Endothelial cell of umbilical vein (primary cell): Measurements from ENCODE around the gene PLCH1.

Experiments
- CTCF ChIP-seq, 2 donors: IDR thresholded peaks; 1 replicate in 1 of 2; 2 replicates in 1 of 2; pipeline ENCODE4 v1.5.1; 2011; ENCODE audit warnings: low read length in 2 of 2, mild to moderate bottlenecking in 2 of 2, moderate library complexity in 2 of 2, control low read depth in 1 of 2, inconsistent platforms in 1 of 2, low read depth in 1 of 2; ENCODE audit not compliant: insufficient read depth in 1 of 2; ENCODE audit errors: extremely low read depth in 1 of 2
- EZH2 ChIP-seq: IDR thresholded peaks from 2 replicates; pipeline ENCODE4 v1.6.1; 2012; ENCODE audit warnings: borderline replicate concordance, low read depth, mild to moderate bottlenecking, moderate library complexity, low read length, inconsistent platforms; ENCODE audit not compliant: severe bottlenecking
- JUN ChIP-seq: IDR thresholded peaks from 2 replicates; pipeline ENCODE4 v1.6.1; 2011; ENCODE audit warnings: borderline replicate concordance, low read depth; ENCODE audit not compliant: insufficient read length, insufficient read depth
- POLR2A ChIP-seq: IDR thresholded peaks from 2 replicates; pipeline ENCODE4 v1.6.1; 2012; ENCODE audit warnings: low read depth, mild to moderate bottlenecking, control low read depth, low read length
- POLR2AphosphoS5 ChIP-seq: IDR thresholded peaks from 2 replicates; pipeline ENCODE4 v1.6.1; 2012; ENCODE audit warnings: low read depth, mild to moderate bottlenecking, control low read depth, low read length, moderate library complexity; ENCODE audit not compliant: insufficient read depth

- no peak for TF ChIP-seq CTCF (IDR thresholded peaks at IDR 0.05; ENCODE audit: extremely low read depth in 1 of 2, insufficient read depth in 1 of 2, low read depth in 1 of 2, low read length in 2 of 2)
- TF ChIP-seq EZH2: no peak
- no peak for TF ChIP-seq POLR2AphosphoS5
- no peak for TF ChIP-seq JUN
- TF ChIP-seq POLR2A: no peak
Measured at GRCh38 chr3:155737844-155738460, 6.9 kb downstream of the PLCH1 start.
